Naive B cell (primary cell): ENCODE measurements around the gene JKAMP. TPM values are rescaled to one million over a fixed set of nuclear protein-coding genes. Genes with fewer than 3 reads are reported as not detected.
"Not testable (repeated sequence)": the region's sequence is repeated elsewhere in the genome, so short reads cannot be mapped to it uniquely, and the experiment has no call there.

Experiments used
- ATAC-seq, 2 donors: fragments of 150-1000 bp; cut with Tn5 transposase; 2 replicates each; pipeline ENCODE4 v1.10.0; 2021; ENCODE audit warnings: low read depth in 2 of 2, mild to moderate bottlenecking in 2 of 2, moderate library complexity in 2 of 2
- DNase-seq: peaks from one replicate; pipeline ENCODE4 v3.0.0; 2022
- H3K27ac Mint-ChIP-seq, 6 donors: one replicate each; pipeline ENCODE4 v1.8.0; 2020 to 2022; ENCODE audit warnings: mild to moderate bottlenecking in 6 of 6, mixed read lengths in 6 of 6, moderate library complexity in 5 of 6, inconsistent platforms in 2 of 6
- H3K27me3 Mint-ChIP-seq, 3 donors: one replicate each; pipeline ENCODE4 v1.8.0; 2021 to 2022; ENCODE audit warnings: mixed read lengths in 3 of 3, mild to moderate bottlenecking in 1 of 3
- H3K36me3 Mint-ChIP-seq, 2 donors: one replicate each; pipeline ENCODE4 v1.8.0; 2020 to 2022; ENCODE audit warnings: mixed read lengths in 2 of 2, inconsistent platforms in 1 of 2, mild to moderate bottlenecking in 1 of 2
- H3K4me1 Mint-ChIP-seq, 3 donors: one replicate each; pipeline ENCODE4 v1.8.0; 2020 to 2022; ENCODE audit warnings: mixed read lengths in 3 of 3, inconsistent platforms in 1 of 3, mild to moderate bottlenecking in 1 of 3, moderate library complexity in 1 of 3
- H3K4me3 Mint-ChIP-seq, 8 donors: one replicate each; pipeline ENCODE4 v1.8.0; 2020 to 2022; ENCODE audit warnings: mild to moderate bottlenecking in 8 of 8, mixed read lengths in 8 of 8, moderate library complexity in 8 of 8, inconsistent platforms in 2 of 8
- H3K9me3 Mint-ChIP-seq, 7 donors: one replicate each; pipeline ENCODE4 v1.8.0; 2020 to 2022; ENCODE audit warnings: mixed read lengths in 7 of 7, mild to moderate bottlenecking in 5 of 7, inconsistent platforms in 2 of 7, moderate library complexity in 1 of 7
- polyA plus RNA-seq, 6 donors: library from polyadenylated mRNA; unstranded; fragments of 300-500 nt; fragmentation: Illumina TruSeq; gene quantifications; one replicate each; pipeline ENCODE4 v1.2.3, GENCODE V29; 2021; ENCODE audit warnings: low read depth in 6 of 6

JKAMP gene
- 10 to 100 TPM; 42.8 to 98.3 (median 55.1) TPM for polyA plus RNA-seq

- Mint-ChIP-seq H3K27ac (peak within 1 kb of the TSS; percentile 81 to 96 (median 91)), H3K36me3 (peaks cover 10 to 11% of the 10 kb centered on the region in 2 donors), H3K9me3 (no peaks in the 10 kb centered on the region), H3K4me1 (peaks cover 42 to 61% (median 60%) of the 10 kb centered on the region in 3 donors), H3K4me3 (peak within 1 kb of the TSS; percentile 88 to 98 (median 96)), H3K27me3 (no peaks in the 10 kb centered on the region)
- peak; percentile 96 for DNase-seq
- ATAC-seq: peak; percentile 90 to 91
Observed at GRCh38 chr14:59483819-59484638, at the start of gene JKAMP, which contains the start of gene L3HYPDH. JKAMP (plus strand) TSS chr14:59484517; CDS start chr14:59484590, 73 bp downstream. L3HYPDH (minus strand) TSS chr14:59484408; CDS start chr14:59484316, 92 bp downstream.

- no peak overlapping the region for H3K27ac Mint-ChIP-seq
- H3K4me1 Mint-ChIP-seq: no peaks in the 10 kb centered on the region
- H3K36me3 Mint-ChIP-seq: no peaks in the 10 kb centered on the region
- H3K9me3 Mint-ChIP-seq: no peaks in the 10 kb centered on the region
- H3K27me3 Mint-ChIP-seq: no peaks in the 10 kb centered on the region
- ATAC-seq (no peak), DNase-seq (no peak)
- H3K4me3 Mint-ChIP-seq: no peak overlapping the region
Observed at GRCh38 chr14:59435101-59435500, 49.2 kb upstream of the JKAMP start.

- no peak overlapping the region for H3K4me3 Mint-ChIP-seq
- no peaks in the 10 kb centered on the region for H3K27me3 Mint-ChIP-seq
- ATAC-seq (no peak), DNase-seq (no peak)
- no peaks in the 10 kb centered on the region for H3K9me3 Mint-ChIP-seq
- H3K27ac Mint-ChIP-seq: peak overlapping the region in 1 of 6 donors; percentile 63
- H3K4me1 Mint-ChIP-seq: no peaks in the 10 kb centered on the region
- no peaks in the 10 kb centered on the region for H3K36me3 Mint-ChIP-seq
Observed at GRCh38 chr14:59435987-59436386, 48.3 kb upstream of the JKAMP start.

- Mint-ChIP-seq H3K9me3 (no peaks in the 10 kb centered on the region), H3K4me3 (no peak overlapping the region), H3K27me3 (no peaks in the 10 kb centered on the region), H3K27ac (no peak overlapping the region), H3K4me1 (no peaks in the 10 kb centered on the region), H3K36me3 (no peaks in the 10 kb centered on the region)
- ATAC-seq: no peak
- no peak for DNase-seq
Observed at GRCh38 chr14:59438195-59438647, 46.1 kb upstream of the JKAMP start.

GRCh38 chr14:59439256-59439965 is 44.9 kb upstream of the JKAMP start:
- H3K27ac Mint-ChIP-seq: no peak overlapping the region
- peaks cover 0 to 2% (median 0%) of the 10 kb centered on the region in 3 donors for H3K4me1 Mint-ChIP-seq
- no peak overlapping the region for H3K4me3 Mint-ChIP-seq
- DNase-seq (no peak), ATAC-seq (no peak)
- no peaks in the 10 kb centered on the region for H3K36me3 Mint-ChIP-seq
- no peaks in the 10 kb centered on the region for H3K9me3 Mint-ChIP-seq
- no peaks in the 10 kb centered on the region for H3K27me3 Mint-ChIP-seq

GRCh38 chr14:59448673-59449072 is 35.6 kb upstream of the JKAMP start:
- not testable (repeated sequence) for DNase-seq, H3K36me3 Mint-ChIP-seq, H3K4me3 Mint-ChIP-seq, H3K4me1 Mint-ChIP-seq, H3K9me3 Mint-ChIP-seq, H3K27me3 Mint-ChIP-seq, ATAC-seq
- H3K27ac Mint-ChIP-seq: peak overlapping the region in 1 of 6 donors; percentile 55

- no peaks in the 10 kb centered on the region for H3K4me1 Mint-ChIP-seq
- no peaks in the 10 kb centered on the region for H3K9me3 Mint-ChIP-seq
- DNase-seq (no peak), ATAC-seq (no peak)
- no peaks in the 10 kb centered on the region for H3K27me3 Mint-ChIP-seq
- no peak overlapping the region for H3K4me3 Mint-ChIP-seq
- H3K36me3 Mint-ChIP-seq: peaks cover 8 to 11% of the 10 kb centered on the region in 2 donors
- H3K27ac Mint-ChIP-seq: no peak overlapping the region
Observed at GRCh38 chr14:59450716-59451115, 33.6 kb upstream of the JKAMP start.

- Mint-ChIP-seq H3K27me3 (no peaks in the 10 kb centered on the region), H3K4me1 (no peaks in the 10 kb centered on the region), H3K9me3 (no peaks in the 10 kb centered on the region), H3K4me3 (no peak overlapping the region), H3K27ac (no peak overlapping the region), H3K36me3 (peaks cover 8 to 21% of the 10 kb centered on the region in 2 donors)
- no peak for DNase-seq
- ATAC-seq: no peak
Observed at GRCh38 chr14:59451849-59452248, 32.5 kb upstream of the JKAMP start.

- H3K4me3 Mint-ChIP-seq: no peak overlapping the region
- H3K27ac Mint-ChIP-seq: no peak overlapping the region
- H3K9me3 Mint-ChIP-seq: peaks cover 0 to 1% (median 0%) of the 10 kb centered on the region in 7 donors
- DNase-seq (no peak), ATAC-seq (no peak)
- H3K36me3 Mint-ChIP-seq: peaks cover 20 to 28% of the 10 kb centered on the region in 2 donors
- no peaks in the 10 kb centered on the region for H3K27me3 Mint-ChIP-seq
- H3K4me1 Mint-ChIP-seq: no peaks in the 10 kb centered on the region
Observed at GRCh38 chr14:59454139-59454538, 30.2 kb upstream of the JKAMP start.

- Mint-ChIP-seq H3K36me3 (peaks cover 20 to 30% of the 10 kb centered on the region in 2 donors), H3K9me3 (peaks cover 0 to 1% (median 0%) of the 10 kb centered on the region in 7 donors), H3K27me3 (peaks cover 0 to 9% (median 0%) of the 10 kb centered on the region in 3 donors), H3K4me1 (no peaks in the 10 kb centered on the region), H3K27ac (no peak overlapping the region), H3K4me3 (no peak overlapping the region)
- no peak for DNase-seq
- no peak for ATAC-seq
Observed at GRCh38 chr14:59455411-59455810, 28.9 kb upstream of the JKAMP start.

GRCh38 chr14:59458486-59458885 is 25.8 kb upstream of the JKAMP start:
- H3K27me3 Mint-ChIP-seq: peaks cover 9 to 16% (median 11%) of the 10 kb centered on the region in 3 donors
- H3K4me1 Mint-ChIP-seq: peaks cover 0 to 2% (median 0%) of the 10 kb centered on the region in 3 donors
- no peak overlapping the region for H3K4me3 Mint-ChIP-seq
- peaks cover 18 to 30% of the 10 kb centered on the region in 2 donors for H3K36me3 Mint-ChIP-seq
- ATAC-seq: no peak
- H3K27ac Mint-ChIP-seq: no peak overlapping the region
- DNase-seq: no peak
- H3K9me3 Mint-ChIP-seq: peaks cover 0 to 1% (median 0%) of the 10 kb centered on the region in 7 donors

GRCh38 chr14:59460378-59460777 is 23.9 kb upstream of the JKAMP start:
- DNase-seq (no peak), ATAC-seq (no peak)
- peaks cover 9 to 16% (median 11%) of the 10 kb centered on the region in 3 donors for H3K27me3 Mint-ChIP-seq
- H3K4me1 Mint-ChIP-seq: peaks cover 3 to 12% (median 8%) of the 10 kb centered on the region in 3 donors
- peak overlapping the region in 1 of 8 donors; percentile 53 for H3K4me3 Mint-ChIP-seq
- peaks cover 0 to 1% (median 0%) of the 10 kb centered on the region in 7 donors for H3K9me3 Mint-ChIP-seq
- no peak overlapping the region for H3K27ac Mint-ChIP-seq
- peaks cover 12 to 26% of the 10 kb centered on the region in 2 donors for H3K36me3 Mint-ChIP-seq

- peaks cover 12 to 13% of the 10 kb centered on the region in 2 donors for H3K36me3 Mint-ChIP-seq
- peak overlapping the region in 1 of 8 donors; percentile 53 for H3K4me3 Mint-ChIP-seq
- ATAC-seq (no peak), DNase-seq (no peak)
- peaks cover 7 to 16% (median 12%) of the 10 kb centered on the region in 3 donors for H3K4me1 Mint-ChIP-seq
- no peak overlapping the region for H3K27ac Mint-ChIP-seq
- peaks cover 9 to 16% (median 11%) of the 10 kb centered on the region in 3 donors for H3K27me3 Mint-ChIP-seq
- peaks cover 0 to 1% (median 0%) of the 10 kb centered on the region in 7 donors for H3K9me3 Mint-ChIP-seq
Observed at GRCh38 chr14:59461891-59462290, 22.4 kb upstream of the JKAMP start.
